ENCODE data around the gene FBXL16. TPM values are rescaled to one million over a fixed set of nuclear protein-coding genes. Genes with fewer than 3 reads are reported as not detected.

FBXL16 gene
- total RNA-seq, 1 experiment from 2014 or later, result 40.5 TPM

DNA sequence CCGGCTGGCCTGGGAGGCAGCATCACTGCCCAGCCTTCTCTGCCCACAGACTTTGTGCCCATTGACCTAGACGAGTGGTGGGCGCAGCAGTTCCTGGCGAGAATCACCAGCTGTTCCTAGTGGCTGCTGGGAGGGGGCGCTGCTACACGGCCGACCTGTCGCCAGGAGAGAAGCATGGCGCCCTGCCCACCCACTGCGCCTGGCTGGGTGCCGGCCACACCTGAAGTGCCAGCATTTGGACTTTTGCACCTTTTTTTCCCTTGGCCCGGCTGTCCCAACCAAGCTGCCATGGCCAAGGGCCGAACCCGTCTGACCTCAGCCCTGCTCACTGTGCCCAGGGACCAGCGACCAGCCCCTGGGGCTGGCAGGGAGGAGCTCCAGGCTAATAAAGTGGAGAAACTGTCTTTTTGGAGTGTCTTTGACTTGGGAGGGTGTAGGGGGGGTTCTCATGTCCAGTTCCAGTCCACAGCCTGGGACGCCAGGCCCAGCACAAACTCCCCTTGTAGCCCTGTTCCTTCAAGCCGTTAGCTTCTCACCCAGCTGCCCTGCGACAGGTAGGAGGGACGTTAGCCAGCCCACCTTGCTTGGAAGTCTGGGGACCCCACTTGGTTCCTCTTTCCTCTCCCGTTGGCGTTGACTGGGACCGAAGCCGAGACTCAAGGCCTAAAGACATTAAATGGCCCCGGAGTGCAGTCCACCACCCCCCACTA is 57.4 kb downstream of the FBXL16 start:
- Mint-ChIP-seq H3K4me3 (ENCODE audit: unreplicated experiment) (peak overlapping the region; percentile 74), H3K9me3 (ENCODE audit: unreplicated experiment) (no peaks in the 10 kb centered on the region), H3K4me1 (ENCODE audit: insufficient read depth, unreplicated experiment) (peaks cover 17% of the 10 kb centered on the region), H3K27ac (ENCODE audit: low read depth, unreplicated experiment) (peak overlapping the region; percentile 88), H3K27me3 (ENCODE audit: insufficient read depth, unreplicated experiment) (no peaks in the 10 kb centered on the region), H3K36me3 (ENCODE audit: insufficient read depth, unreplicated experiment) (peaks cover 32% of the 10 kb centered on the region)
- intact Hi-C loops (cut with micrococcal nuclease), result loop anchor here (2.0 kb wide), 1 partner anchor 59 kb away; no protein-coding TSS in a partner anchor
- TF ChIP-seq, protein P1, sequence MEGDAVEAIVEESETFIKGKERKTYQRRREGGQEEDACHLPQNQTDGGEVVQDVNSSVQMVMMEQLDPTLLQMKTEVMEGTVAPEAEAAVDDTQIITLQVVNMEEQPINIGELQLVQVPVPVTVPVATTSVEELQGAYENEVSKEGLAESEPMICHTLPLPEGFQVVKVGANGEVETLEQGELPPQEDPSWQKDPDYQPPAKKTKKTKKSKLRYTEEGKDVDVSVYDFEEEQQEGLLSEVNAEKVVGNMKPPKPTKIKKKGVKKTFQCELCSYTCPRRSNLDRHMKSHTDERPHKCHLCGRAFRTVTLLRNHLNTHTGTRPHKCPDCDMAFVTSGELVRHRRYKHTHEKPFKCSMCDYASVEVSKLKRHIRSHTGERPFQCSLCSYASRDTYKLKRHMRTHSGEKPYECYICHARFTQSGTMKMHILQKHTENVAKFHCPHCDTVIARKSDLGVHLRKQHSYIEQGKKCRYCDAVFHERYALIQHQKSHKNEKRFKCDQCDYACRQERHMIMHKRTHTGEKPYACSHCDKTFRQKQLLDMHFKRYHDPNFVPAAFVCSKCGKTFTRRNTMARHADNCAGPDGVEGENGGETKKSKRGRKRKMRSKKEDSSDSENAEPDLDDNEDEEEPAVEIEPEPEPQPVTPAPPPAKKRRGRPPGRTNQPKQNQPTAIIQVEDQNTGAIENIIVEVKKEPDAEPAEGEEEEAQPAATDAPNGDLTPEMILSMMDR (IDR thresholded peaks at IDR 0.05; ENCODE audit: unreplicated experiment), result peak; percentile 62
- POLR2A ChIA-PET, result interaction anchor here (0.6 to 2.8 kb wide), 12 partner anchors 11 to 78 kb away, joined by 3 to 17 read pairs (median 4); partner anchors contain the start of genes CCDC78, JMJD8, METTL26 and RAB40C
- TSS peak; percentile 17 for BruUV-seq (replicated peaks)
- DNase-seq (ENCODE audit: unreplicated experiment), result peak; percentile 63
- CTCF ChIA-PET, result interaction anchor here (0.5 to 1.4 kb wide), 13 partner anchors 11 to 647 kb away, joined by 3 to 7 read pairs (median 3); partner anchors contain the start of gene WDR24

DNA sequence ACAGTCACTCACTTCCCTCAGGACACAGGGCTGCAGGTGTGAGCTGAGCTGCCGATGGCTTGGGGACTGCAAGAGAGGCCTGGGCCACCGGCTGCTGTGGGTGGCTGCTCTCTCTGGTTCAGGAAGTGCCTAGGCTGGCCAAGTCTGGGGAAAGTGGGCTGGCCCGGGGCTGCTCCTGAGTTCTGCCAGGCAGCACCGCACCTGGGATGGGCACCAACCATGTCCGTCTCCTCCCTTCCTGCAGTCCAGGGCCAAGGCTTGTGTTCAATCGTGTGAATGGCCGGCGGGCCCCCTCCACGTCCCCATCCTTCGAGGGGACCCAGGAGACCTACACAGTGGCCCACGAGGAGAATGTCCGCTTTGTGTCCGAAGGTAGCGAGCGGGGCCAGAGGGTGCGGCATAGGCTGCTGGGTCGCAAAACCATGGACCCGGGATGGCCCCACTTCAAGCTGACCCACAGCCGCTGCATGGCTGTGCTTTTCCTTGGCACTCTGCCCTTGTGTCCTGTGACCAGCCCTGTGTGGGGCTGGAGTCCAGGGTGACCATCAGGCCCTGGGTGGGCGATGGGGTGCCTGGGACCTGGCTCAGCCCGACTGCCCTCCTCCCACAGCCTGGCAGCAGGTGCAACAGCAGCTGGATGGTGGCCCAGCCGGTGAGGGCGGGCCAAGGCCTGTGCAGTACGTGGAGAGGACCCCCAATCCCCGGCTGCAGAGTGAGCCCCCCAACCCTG is 58.3 kb downstream of the FBXL16 start:
- DNase-seq (ENCODE audit: unreplicated experiment), result no peak
- Mint-ChIP-seq H3K4me1 (ENCODE audit: insufficient read depth, unreplicated experiment) (peaks cover 17% of the 10 kb centered on the region), H3K27me3 (ENCODE audit: insufficient read depth, unreplicated experiment) (no peaks in the 10 kb centered on the region), H3K36me3 (ENCODE audit: insufficient read depth, unreplicated experiment) (peaks cover 35% of the 10 kb centered on the region), H3K27ac (ENCODE audit: low read depth, unreplicated experiment) (no peak overlapping the region), H3K4me3 (ENCODE audit: unreplicated experiment) (peak overlapping the region; percentile 38), H3K9me3 (ENCODE audit: unreplicated experiment) (no peaks in the 10 kb centered on the region)
- TF ChIP-seq, protein P1 (IDR thresholded peaks at IDR 0.05; ENCODE audit: unreplicated experiment), result no peak
- CTCF ChIA-PET, result interaction anchor here (0.5 to 1.4 kb wide), 8 partner anchors 12 to 77 kb away, joined by 3 to 7 read pairs (median 3); partner anchors contain the start of gene WDR24
- no TSS peak for BruUV-seq (replicated peaks)
- intact Hi-C loops (cut with micrococcal nuclease), result no loop called here
- POLR2A ChIA-PET, result interaction anchor here (0.9 to 2.8 kb wide), 9 partner anchors 10 to 68 kb away, joined by 3 to 17 read pairs (median 6); partner anchors contain the start of genes JMJD8, METTL26, RAB40C and RHOT2

DNA sequence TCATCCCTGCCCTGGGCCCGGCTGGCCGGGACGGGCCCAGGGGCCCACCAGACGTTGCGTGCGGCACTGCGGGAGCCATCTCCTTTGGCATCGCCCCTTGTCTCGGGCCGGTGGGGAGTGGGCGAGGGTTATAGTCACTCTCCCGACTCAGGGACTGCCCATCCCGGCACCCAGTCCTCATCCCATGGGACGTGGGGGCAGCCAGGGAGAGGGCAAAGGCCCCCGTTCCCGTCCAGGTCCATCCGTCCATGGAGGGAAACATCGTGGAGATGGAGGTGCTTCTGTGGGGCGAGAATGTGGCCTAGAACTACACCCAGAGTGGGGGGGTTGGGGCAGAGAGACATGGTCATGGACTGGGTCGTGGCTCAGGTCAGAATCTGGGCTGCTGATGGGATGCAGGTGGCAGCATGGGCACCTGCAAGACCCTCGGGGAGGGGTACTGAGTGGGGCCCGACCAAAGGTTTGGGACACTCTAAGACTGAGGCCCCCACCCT is 58.9 kb downstream of the FBXL16 start:
- Mint-ChIP-seq H3K4me1 (ENCODE audit: insufficient read depth, unreplicated experiment) (peaks cover 17% of the 10 kb centered on the region), H3K4me3 (ENCODE audit: unreplicated experiment) (peak overlapping the region; percentile 38), H3K27ac (ENCODE audit: low read depth, unreplicated experiment) (no peak overlapping the region), H3K27me3 (ENCODE audit: insufficient read depth, unreplicated experiment) (no peaks in the 10 kb centered on the region), H3K9me3 (ENCODE audit: unreplicated experiment) (no peaks in the 10 kb centered on the region), H3K36me3 (ENCODE audit: insufficient read depth, unreplicated experiment) (peaks cover 35% of the 10 kb centered on the region)
- POLR2A ChIA-PET, result interaction anchor here (1.7 kb wide), 1 partner anchor 10 kb away, joined by 15 read pairs; the partner anchor contains the start of gene METTL26
- TF ChIP-seq, protein P1 (IDR thresholded peaks at IDR 0.05; ENCODE audit: unreplicated experiment), result no peak
- CTCF ChIA-PET, result no interaction called here
- no peak for DNase-seq (ENCODE audit: unreplicated experiment)
- intact Hi-C loops (cut with micrococcal nuclease), result no loop called here
- no TSS peak for BruUV-seq (replicated peaks)
